Activated naive CD8-positive, alpha-beta T cell (primary cell): Measurements from ENCODE around the gene HSD3B2.

Experiments used
- H3K27ac Mint-ChIP-seq: one replicate; pipeline ENCODE4 v1.8.0; 2021; ENCODE audit warnings: mixed read lengths
- H3K27me3 Mint-ChIP-seq: one replicate; pipeline ENCODE4 v1.8.0; 2021; ENCODE audit warnings: mixed read lengths
- H3K36me3 Mint-ChIP-seq: one replicate; pipeline ENCODE4 v1.8.0; 2021; ENCODE audit warnings: mixed read lengths
- H3K4me1 Mint-ChIP-seq: one replicate; pipeline ENCODE4 v1.8.0; 2021; ENCODE audit warnings: low read depth, mixed read lengths
- H3K4me3 Mint-ChIP-seq: one replicate; pipeline ENCODE4 v1.8.0; 2021; ENCODE audit warnings: mild to moderate bottlenecking, mixed read lengths
- H3K9me3 Mint-ChIP-seq: one replicate; pipeline ENCODE4 v1.8.0; 2021; ENCODE audit warnings: low read depth, mixed read lengths

Gene HSD3B2

DNA sequence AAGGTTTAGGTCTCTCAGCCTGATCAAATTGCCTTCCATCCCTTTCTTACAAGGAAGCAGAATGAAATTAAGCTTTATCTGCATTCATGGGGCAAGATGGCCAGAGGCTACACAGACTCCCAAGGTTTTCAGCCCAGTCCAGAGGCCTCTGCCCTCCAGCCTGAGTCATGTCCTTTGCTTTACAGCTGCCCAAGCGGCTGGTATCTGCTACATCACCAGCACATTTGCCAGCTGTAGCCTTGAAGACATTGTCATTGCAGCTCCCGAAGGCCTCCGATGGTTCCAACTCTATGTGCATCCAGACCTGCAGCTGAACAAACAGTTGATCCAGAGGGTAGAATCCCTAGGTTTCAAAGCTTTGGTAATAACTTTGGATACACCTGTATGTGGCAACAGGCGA lies 30.4 kb upstream of the HSD3B2 start:
- Mint-ChIP-seq H3K36me3 (no peaks in the 10 kb centered on the region), H3K4me3 (no peak overlapping the region), H3K27me3 (peaks cover 10% of the 10 kb centered on the region), H3K9me3 (no peaks in the 10 kb centered on the region), H3K4me1 (no peaks in the 10 kb centered on the region), H3K27ac (no peak overlapping the region)

- H3K27me3 Mint-ChIP-seq = peaks cover 4% of the 10 kb centered on the region
- H3K36me3 Mint-ChIP-seq = no peaks in the 10 kb centered on the region
- H3K27ac Mint-ChIP-seq = no peak overlapping the region
- H3K4me1 Mint-ChIP-seq = no peaks in the 10 kb centered on the region
- H3K9me3 Mint-ChIP-seq = no peaks in the 10 kb centered on the region
- no peak overlapping the region for H3K4me3 Mint-ChIP-seq
These were observed 29.3 kb upstream of the HSD3B2 start for GRCh38 chr1:119385650-119386049.

DNA sequence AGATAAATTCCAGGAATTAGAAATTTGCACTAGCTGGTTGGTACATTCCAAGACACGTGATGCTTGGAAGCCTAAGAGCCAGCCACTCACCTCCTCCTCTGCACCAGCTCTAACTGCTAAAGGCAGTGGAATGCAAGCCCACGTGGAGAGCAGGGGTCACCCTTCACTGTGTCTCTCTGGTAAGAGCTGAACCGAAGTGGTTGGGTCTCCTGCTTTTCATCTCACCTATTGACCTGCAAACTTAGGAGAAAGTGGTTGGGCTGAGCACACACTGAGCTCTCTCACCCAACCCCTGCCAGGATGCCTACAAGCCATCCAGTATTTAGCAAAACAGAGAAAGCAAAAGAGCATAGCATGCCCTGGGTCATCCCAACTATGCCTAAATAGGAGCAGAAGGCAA lies 27.1 kb upstream of the HSD3B2 start:
- H3K27ac Mint-ChIP-seq = no peak overlapping the region
- H3K9me3 Mint-ChIP-seq = no peaks in the 10 kb centered on the region
- no peaks in the 10 kb centered on the region for H3K36me3 Mint-ChIP-seq
- H3K4me1 Mint-ChIP-seq = no peaks in the 10 kb centered on the region
- H3K4me3 Mint-ChIP-seq = no peak overlapping the region
- H3K27me3 Mint-ChIP-seq = peaks cover 3% of the 10 kb centered on the region

- H3K36me3 Mint-ChIP-seq = no peaks in the 10 kb centered on the region
- H3K27me3 Mint-ChIP-seq = peaks cover 4% of the 10 kb centered on the region
- H3K9me3 Mint-ChIP-seq = no peaks in the 10 kb centered on the region
- H3K4me3 Mint-ChIP-seq = no peak overlapping the region
- H3K4me1 Mint-ChIP-seq = no peaks in the 10 kb centered on the region
- no peak overlapping the region for H3K27ac Mint-ChIP-seq
These were observed 26.5 kb upstream of the HSD3B2 start for GRCh38 chr1:119388450-119388849.

GRCh38 chr1:119390526-119390925 lies 24.4 kb upstream of the HSD3B2 start:
- H3K4me3 Mint-ChIP-seq = no peak overlapping the region
- no peak overlapping the region for H3K27ac Mint-ChIP-seq
- H3K9me3 Mint-ChIP-seq = no peaks in the 10 kb centered on the region
- no peaks in the 10 kb centered on the region for H3K4me1 Mint-ChIP-seq
- H3K27me3 Mint-ChIP-seq = peaks cover 7% of the 10 kb centered on the region
- no peaks in the 10 kb centered on the region for H3K36me3 Mint-ChIP-seq

GRCh38 chr1:119391749-119392148 lies 23.2 kb upstream of the HSD3B2 start:
- Mint-ChIP-seq H3K4me3 (no peak overlapping the region), H3K4me1 (no peaks in the 10 kb centered on the region), H3K36me3 (no peaks in the 10 kb centered on the region), H3K9me3 (no peaks in the 10 kb centered on the region), H3K27ac (no peak overlapping the region), H3K27me3 (peaks cover 8% of the 10 kb centered on the region)

DNA sequence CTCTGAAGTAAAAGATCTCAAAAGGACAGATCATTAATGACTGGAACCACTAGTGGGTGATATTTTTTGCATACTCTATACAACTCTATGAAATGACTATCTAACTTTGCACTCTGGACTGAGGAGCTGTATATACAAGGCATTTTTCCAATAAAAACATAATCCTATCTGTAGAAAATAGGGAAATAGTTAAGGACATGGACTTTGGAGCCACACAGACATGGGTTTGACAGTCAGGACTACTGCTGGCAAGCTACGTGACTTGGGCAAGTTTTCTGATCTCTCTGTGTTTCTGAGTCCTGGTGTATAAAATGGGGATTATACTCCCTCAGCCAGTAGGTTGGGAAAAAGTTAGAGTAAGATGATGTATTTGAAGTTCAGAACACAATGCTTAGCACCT lies 20.9 kb upstream of the HSD3B2 start:
- H3K27me3 Mint-ChIP-seq = peaks cover 8% of the 10 kb centered on the region
- H3K4me1 Mint-ChIP-seq = no peaks in the 10 kb centered on the region
- H3K27ac Mint-ChIP-seq = no peak overlapping the region
- H3K4me3 Mint-ChIP-seq = no peak overlapping the region
- no peaks in the 10 kb centered on the region for H3K9me3 Mint-ChIP-seq
- no peaks in the 10 kb centered on the region for H3K36me3 Mint-ChIP-seq

- no peaks in the 10 kb centered on the region for H3K9me3 Mint-ChIP-seq
- H3K4me3 Mint-ChIP-seq = no peak overlapping the region
These were observed 18.0 kb upstream of the HSD3B2 start for GRCh38 chr1:119396982-119397381.

GRCh38 chr1:119397986-119398385 lies 17.0 kb upstream of the HSD3B2 start:
- no peaks in the 10 kb centered on the region for H3K4me1 Mint-ChIP-seq
- no peaks in the 10 kb centered on the region for H3K36me3 Mint-ChIP-seq
- no peaks in the 10 kb centered on the region for H3K9me3 Mint-ChIP-seq
- H3K4me3 Mint-ChIP-seq = no peak overlapping the region
- H3K27me3 Mint-ChIP-seq = peaks cover 5% of the 10 kb centered on the region
- H3K27ac Mint-ChIP-seq = no peak overlapping the region

More at GRCh38 chr1:119396982-119397381, 18.0 kb upstream of the HSD3B2 start:
- H3K36me3 Mint-ChIP-seq = no peaks in the 10 kb centered on the region
- H3K4me1 Mint-ChIP-seq = no peaks in the 10 kb centered on the region
- peaks cover 6% of the 10 kb centered on the region for H3K27me3 Mint-ChIP-seq
- H3K27ac Mint-ChIP-seq = no peak overlapping the region

GRCh38 chr1:119404736-119405135 lies 10.2 kb upstream of the HSD3B2 start:
- Mint-ChIP-seq H3K9me3 (peaks cover 12% of the 10 kb centered on the region), H3K36me3 (no peaks in the 10 kb centered on the region), H3K27ac (no peak overlapping the region), H3K4me3 (no peak overlapping the region), H3K27me3 (peaks cover 10% of the 10 kb centered on the region), H3K4me1 (no peaks in the 10 kb centered on the region)

DNA sequence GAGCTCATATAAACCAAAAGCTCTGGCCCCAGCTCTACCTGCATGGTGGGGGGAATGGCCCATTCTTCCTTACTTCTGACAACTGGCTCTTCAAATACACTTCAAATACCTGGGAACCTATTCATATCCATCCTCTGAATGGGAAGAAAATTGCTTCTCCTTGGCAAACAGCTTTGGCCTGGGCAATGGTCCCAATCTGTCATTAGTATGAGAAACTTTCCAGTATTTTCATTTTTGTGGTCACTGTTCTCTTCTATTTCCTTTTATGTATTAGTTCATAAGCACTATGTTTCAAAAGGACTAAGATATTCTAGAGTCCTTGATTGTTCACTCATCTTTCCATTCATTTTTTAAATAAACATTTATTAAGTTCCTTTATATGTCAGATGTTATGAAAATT lies 5.2 kb upstream of the HSD3B2 start:
- Mint-ChIP-seq H3K4me1 (no peaks in the 10 kb centered on the region), H3K27me3 (peaks cover 2% of the 10 kb centered on the region), H3K27ac (no peak overlapping the region)

DNA sequence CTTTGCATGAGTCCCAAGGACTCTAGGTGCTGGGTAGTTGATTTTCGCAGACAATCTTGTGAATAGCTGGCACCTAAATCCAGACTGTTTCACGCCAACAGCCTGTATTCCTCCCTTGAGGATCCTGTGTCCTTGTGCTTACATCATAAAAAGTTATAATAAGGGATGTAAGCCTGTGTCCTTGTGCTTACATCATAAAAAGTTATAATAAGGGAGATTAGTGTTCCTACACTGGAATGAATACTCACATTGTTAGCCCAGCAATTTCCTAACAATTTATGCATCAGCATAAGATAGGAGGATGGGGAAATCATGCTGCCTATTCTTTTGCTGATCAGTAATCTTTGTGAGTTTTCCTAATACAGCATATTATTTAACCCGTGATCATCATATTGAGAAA lies 4.0 kb upstream of the HSD3B2 start:
- Mint-ChIP-seq H3K27ac (no peak overlapping the region), H3K27me3 (no peaks in the 10 kb centered on the region), H3K4me3 (no peak overlapping the region), H3K4me1 (no peaks in the 10 kb centered on the region), H3K36me3 (no peaks in the 10 kb centered on the region), H3K9me3 (peaks cover 11% of the 10 kb centered on the region)

More for the DNA sequence above, 5.2 kb upstream of the HSD3B2 start:
- peaks cover 12% of the 10 kb centered on the region for H3K9me3 Mint-ChIP-seq
- H3K4me3 Mint-ChIP-seq = no peak overlapping the region
- H3K36me3 Mint-ChIP-seq = no peaks in the 10 kb centered on the region

- H3K4me1 Mint-ChIP-seq = no peaks in the 10 kb centered on the region
- no peaks in the 10 kb centered on the region for H3K36me3 Mint-ChIP-seq
- H3K27me3 Mint-ChIP-seq = no peaks in the 10 kb centered on the region
- H3K4me3 Mint-ChIP-seq = no peak overlapping the region
- no peak overlapping the region for H3K27ac Mint-ChIP-seq
- H3K9me3 Mint-ChIP-seq = no peaks in the 10 kb centered on the region
These were observed 1.2 kb downstream of the HSD3B2 start for GRCh38 chr1:119416006-119416640.

GRCh38 chr1:119419109-119419508 lies 4.2 kb downstream of the HSD3B2 start:
- Mint-ChIP-seq H3K27ac (no peak overlapping the region), H3K4me3 (no peak overlapping the region), H3K4me1 (no peaks in the 10 kb centered on the region), H3K27me3 (no peaks in the 10 kb centered on the region), H3K9me3 (no peaks in the 10 kb centered on the region), H3K36me3 (no peaks in the 10 kb centered on the region)

DNA sequence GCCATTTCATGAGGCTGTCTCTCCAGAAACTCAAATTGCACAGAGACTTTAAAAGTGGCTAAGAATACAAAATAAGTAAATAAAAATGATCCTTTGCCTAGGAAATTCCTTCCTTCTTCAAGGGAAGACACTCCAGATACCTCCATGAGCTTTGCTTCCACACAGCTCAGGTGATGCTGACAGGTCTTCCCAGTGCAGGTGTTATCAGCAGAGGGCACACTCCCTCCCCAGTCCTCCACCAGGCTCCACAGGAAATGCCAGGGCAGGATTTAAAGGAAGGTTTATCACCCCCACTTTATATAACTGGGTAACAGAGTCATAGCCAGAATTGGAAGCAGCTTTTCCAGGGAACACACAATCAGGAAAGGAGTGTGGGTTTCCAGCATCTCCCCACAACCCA lies 5.7 kb downstream of the HSD3B2 start:
- no peak overlapping the region for H3K27ac Mint-ChIP-seq

DNA sequence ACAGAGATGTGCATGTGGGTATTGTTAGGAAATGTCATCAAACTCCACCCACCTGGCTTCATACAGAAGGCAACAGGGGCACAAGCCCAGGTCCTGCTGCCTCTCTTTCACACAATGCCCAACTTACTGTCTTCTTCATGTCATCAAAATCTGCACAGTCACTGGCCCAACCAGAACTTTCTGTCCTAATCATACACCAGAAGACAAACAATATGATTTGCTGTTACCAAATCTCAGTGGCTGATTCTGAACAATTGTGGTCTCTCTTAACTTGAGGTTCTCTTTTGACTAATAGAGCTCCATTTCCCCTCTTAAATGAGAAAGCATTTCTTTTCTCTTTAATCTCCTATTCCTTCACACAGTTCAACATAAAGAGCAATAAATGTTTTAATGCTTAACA lies 7.7 kb downstream of the HSD3B2 start:
- Mint-ChIP-seq H3K27ac (no peak overlapping the region), H3K9me3 (no peaks in the 10 kb centered on the region), H3K27me3 (peaks cover 3% of the 10 kb centered on the region), H3K4me3 (no peak overlapping the region), H3K36me3 (no peaks in the 10 kb centered on the region), H3K4me1 (no peaks in the 10 kb centered on the region)

More for the DNA sequence above, 5.7 kb downstream of the HSD3B2 start:
- no peaks in the 10 kb centered on the region for H3K4me1 Mint-ChIP-seq
- H3K36me3 Mint-ChIP-seq = no peaks in the 10 kb centered on the region
- no peaks in the 10 kb centered on the region for H3K9me3 Mint-ChIP-seq
- no peak overlapping the region for H3K4me3 Mint-ChIP-seq
- H3K27me3 Mint-ChIP-seq = no peaks in the 10 kb centered on the region
